ENCODE measurements around the gene SLC22A1.
"Not testable (repeated sequence)": the region's sequence is repeated elsewhere in the genome, so short reads cannot be mapped to it uniquely, and the experiment has no call there.

SLC22A1 gene

DNA sequence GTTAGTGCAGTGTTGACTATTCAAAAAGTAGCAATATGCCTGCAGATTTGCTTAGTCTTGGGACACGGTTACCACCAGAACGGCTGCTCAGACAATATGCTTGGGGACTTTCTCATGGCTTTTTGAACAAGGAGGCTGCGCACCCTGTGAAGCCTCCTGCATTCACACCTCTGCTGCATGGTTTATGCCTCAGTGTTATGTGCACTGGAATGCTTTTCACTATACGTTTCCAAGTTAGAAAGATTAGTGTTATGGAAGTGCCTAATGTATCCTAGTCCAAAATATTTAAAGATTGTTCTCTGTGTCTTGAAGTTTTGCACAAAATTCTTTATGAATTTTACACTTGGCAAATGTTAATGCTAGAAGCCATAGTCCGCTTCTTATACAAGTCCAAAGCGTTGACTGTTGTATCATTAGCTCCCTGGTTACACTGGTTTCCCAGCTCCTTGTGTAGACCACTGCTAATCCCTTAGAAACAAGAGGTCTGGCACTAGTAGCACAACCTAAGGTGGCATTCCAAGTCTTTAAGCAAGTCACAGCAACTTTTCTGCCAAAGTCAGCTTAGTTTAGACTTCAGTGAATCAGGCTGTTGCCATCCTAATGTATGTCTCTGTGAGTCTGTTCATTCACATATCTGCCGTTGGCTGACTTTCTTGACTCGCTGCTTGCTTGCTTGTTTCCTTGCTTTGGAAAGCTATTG, 26.3 kb upstream of the SLC22A1 start:
- DNase-seq: no peak

- no peak for DNase-seq
These were observed 20.1 kb upstream of the SLC22A1 start for GRCh38 chr6:160101277-160102205.

DNA sequence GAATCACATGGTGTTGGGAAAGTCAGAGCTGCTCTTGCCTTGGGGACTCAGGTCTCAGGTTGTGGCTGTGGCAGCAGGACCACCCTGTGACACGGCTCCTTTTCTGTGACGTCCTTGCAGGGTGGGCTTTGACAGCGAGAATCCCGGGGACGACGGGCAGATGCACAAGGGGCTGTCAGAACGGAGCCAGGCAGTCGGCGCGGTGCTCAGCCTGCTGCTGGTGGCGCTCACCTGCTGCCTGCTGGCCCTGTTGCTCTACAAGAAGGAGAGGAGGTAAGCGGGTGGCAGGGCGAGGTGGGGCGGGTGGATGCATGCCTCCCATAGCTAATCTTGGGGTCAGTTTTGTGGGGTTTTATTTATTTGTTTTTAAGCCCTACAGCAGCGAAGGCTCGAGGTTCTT, 19.2 kb upstream of the SLC22A1 start:
- no peak for DNase-seq

DNA sequence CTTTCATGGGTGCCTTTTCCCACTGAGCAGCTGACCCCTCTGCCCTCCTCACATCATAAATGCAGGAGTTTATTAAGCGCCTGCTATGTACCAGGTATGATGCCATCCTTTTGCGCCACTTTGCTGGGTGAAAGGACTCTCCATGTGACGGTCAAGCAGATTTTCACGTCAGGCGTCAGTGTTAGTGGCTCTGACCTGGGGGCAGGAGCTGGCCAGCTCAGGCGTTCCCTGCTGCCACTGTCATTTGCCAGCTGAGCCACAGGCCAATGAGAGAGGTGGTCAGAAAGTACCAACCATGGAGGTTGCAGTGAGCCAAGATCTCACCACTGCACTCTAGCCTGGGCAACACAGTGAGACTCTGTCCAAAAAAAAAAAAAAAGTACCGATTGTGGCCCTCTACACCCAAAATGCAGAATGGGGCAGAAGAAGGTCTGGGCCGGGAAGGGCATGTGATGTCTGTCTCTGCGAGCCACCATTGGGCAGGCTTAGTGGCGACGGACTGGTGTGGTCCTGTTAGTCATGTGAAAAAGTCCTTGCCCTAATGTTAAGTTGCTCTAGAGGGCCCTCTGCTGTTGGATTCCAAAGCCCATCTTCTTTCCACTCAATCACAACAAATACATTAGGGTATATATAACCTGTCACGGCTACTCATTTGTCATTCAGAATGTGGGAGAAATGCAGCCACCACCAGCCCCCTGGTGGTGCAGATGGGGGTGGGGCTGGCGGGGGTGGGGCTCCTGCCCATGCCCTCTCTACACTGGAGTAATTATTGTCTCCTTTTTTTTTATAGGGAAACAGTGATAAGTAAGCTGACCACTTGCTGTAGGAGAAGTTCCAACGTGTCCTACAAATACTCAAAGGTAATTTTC, 18.4 kb upstream of the SLC22A1 start:
- no peak for DNase-seq

DNA sequence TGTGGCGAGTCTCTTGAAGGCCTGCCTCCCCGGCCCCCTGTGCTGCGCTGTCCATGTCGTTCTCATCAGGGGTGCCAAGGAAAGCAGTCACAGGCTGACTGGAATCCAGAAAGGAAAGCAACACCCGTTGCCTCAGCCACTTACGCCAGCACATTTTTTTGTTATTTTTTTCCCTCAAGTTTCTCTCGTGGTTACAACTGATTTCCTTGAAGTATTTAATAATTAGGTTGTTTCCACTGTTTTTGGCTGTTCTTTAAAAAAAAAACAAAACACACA, 17.9 kb upstream of the SLC22A1 start:
- no peak for DNase-seq

- DNase-seq: no peak
These were observed 16.6 kb upstream of the SLC22A1 start for GRCh38 chr6:160104821-160105517.

DNA sequence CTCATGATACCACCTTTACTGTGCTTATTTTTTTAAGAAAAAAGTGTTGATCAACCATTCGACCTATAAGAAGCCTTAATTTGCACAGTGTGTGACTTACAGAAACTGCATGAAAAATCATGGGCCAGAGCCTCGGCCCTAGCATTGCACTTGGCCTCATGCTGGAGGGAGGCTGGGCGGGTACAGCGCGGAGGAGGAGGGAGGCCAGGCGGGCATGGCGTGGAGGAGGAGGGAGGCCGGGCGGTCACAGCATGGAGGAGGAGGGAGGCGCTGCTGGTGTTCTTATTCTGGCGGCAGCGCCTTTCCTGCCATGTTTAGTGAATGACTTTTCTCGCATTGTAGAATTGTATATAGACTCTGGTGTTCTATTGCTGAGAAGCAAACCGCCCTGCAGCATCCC, 15.6 kb upstream of the SLC22A1 start:
- no peak for DNase-seq

DNA sequence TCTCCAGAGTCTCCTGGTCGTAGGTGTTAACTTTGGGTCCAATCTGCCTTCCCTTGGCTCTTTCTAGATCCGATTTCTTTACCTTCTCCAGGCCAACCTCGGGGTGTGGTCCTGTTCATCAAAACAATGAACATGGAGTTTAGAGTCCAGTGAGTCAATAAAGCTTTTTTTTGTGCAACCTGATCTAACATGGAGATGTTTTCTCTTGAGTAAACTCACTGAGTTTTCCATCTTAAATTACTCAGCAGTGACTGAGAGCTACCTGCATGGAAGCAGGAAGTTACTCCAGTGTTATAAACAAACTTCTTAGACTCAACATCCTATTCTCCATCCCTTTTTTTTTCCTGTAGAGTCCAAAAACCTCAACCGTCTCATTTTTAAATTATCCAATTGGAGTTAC, 14.9 kb upstream of the SLC22A1 start:
- no peak for DNase-seq

GRCh38 chr6:160108077-160108476, 13.5 kb upstream of the SLC22A1 start:
- DNase-seq: no peak

DNA sequence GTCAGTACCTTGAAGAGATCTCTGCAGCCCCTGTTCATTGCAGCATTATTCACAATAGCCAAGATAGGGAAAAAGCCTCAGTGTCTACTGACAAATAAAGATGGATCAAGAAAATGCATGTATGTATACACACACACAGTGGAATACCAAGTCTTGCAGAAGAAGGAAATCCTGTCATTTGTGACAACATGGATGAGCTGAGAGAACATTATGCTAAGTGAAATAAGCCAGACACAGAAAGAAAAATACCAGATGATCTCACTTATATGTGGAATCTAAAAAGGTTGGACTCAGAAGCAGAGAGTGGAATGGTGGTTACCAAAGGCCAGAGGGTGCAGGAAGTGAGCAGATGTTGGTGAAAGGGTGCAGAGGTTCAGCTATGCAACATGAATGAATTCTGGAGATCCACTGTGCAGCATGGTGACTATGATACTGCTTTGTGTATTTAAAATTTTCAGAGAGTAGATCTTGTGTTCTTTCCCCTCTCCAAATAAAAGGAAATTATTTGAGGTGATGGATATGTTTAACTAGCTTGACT, 11.0 kb upstream of the SLC22A1 start:
- no peak for DNase-seq

DNA sequence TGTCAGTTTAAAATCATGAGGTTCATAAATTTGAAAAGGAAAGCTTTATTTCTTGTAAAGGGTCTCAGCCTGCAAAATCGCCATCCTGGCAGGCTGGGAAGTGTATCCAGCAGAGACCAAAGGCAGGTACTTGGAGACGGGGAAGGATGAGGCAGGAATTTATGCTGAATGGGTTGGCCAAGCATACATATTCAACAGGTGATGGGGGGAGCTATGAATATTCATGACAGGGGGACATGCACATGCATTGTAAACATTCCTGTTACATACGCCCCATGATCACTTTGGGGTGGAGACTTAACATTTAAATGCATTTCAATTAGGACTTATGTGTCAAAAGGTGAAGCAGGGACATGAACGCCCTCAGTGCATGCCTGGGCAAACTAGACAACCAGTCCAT, 9.8 kb upstream of the SLC22A1 start:
- DNase-seq: no peak

GRCh38 chr6:160112628-160113299, 8.9 kb upstream of the SLC22A1 start:
- no peak for DNase-seq

- not testable (repeated sequence) for DNase-seq
These were observed 7.1 kb upstream of the SLC22A1 start for GRCh38 chr6:160114536-160114935.

- no peak for DNase-seq
These were observed 6.2 kb upstream of the SLC22A1 start for GRCh38 chr6:160115421-160115820.

DNA sequence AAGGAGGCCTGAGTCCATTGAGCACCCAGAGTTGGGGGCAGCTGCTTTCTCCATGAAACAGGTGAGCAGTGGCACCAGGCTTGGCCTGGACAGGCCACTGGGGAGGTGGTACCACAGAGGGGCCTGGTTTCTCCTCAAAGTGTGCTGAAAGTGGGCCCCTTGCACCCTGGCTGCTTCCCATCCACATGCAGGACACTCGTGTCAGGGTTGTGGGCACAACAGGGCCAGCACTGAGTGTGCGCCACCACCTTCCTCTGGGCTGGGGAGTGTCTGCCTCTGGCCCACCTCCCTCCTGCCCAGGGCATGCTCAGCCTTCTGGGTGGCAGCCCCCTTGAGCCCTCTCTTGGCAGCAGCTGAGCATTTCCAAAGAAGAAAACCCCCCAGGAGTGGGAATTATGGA, 5.2 kb upstream of the SLC22A1 start:
- DNase-seq: no peak

DNA sequence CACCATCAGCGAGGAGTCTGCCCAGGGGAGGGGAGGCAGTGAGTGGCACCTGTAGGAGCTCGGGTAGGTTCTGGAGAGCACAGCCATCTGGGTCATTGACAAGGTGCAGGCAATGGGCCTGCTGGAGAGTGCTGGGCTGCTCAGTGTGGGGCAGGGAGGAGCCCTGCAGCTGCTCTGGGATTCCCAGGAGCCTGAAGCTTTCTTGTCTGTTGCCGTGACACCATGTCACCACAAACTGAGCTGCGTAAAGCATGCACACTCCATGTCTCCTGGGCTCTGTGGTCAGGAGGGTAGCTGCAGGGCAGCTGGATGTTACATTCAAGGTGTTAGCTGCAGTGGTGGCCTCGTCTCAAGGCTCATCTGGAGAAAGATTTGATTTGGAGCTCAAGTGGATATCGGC, 4.5 kb upstream of the SLC22A1 start:
- DNase-seq: no peak

DNA sequence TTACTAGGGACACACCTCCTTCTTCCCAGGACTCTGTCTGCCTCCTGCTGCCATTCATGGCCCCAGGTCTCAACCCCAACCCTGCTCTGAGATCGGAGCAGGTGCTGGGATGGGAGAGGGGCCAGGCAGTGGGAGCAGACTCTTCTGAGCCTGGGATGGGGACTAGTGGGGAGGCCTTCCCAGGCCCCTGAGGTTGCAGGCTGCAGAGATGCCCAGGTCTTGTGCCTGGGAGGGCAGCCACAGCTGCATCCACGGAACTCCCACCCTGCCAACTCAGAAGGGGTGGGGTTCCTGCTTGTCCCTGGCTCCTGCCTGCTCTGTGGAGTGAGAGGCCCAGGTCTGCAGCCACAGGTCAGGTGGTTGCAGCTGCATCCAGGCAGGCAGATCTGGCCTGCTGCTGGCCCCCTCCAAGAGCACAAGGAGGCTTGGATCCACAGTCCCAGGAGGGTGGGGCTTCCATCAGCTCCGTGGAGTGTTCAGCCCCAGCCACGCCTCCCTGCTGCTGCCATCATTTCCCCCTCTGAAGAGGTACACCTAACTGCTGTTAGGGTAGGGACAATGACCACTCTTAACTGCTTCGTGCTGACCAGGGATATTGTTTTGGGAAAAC, 2.9 kb upstream of the SLC22A1 start:
- DNase-seq: no peak

GRCh38 chr6:160120087-160120486, 1.5 kb upstream of the SLC22A1 start:
- DNase-seq: no peak

- DNase-seq: no peak
These were observed 366 bp downstream of the SLC22A1 start for GRCh38 chr6:160121981-160122380.

- DNase-seq: no peak
These were observed 1.1 kb downstream of the SLC22A1 start for GRCh38 chr6:160122744-160123143.

DNA sequence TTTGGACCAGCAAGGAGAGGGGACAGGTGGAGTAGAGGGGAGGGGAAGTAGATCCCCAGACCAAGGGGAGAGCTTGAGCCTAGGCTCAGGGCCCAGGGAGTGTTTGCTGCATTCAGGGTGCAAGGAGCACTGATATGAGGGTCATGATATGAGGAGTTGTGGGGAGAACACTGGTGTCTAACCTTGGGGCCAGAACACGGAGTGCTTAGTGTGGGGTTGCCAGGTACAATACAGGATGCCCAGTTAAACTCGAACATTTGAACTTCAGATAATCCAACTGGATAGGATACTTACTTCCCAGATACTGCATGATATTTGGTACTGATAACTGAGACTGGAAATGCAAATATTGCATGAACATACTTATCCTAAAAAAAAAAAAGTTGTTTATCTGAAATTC, 2.4 kb downstream of the SLC22A1 start:
- DNase-seq: no peak

- no peak for DNase-seq
These were observed 3.0 kb downstream of the SLC22A1 start for GRCh38 chr6:160124605-160125004.

All from cortex of kidney (tissue), 1 donor.